ENCODE data around the gene PPP1R27.

DNA sequence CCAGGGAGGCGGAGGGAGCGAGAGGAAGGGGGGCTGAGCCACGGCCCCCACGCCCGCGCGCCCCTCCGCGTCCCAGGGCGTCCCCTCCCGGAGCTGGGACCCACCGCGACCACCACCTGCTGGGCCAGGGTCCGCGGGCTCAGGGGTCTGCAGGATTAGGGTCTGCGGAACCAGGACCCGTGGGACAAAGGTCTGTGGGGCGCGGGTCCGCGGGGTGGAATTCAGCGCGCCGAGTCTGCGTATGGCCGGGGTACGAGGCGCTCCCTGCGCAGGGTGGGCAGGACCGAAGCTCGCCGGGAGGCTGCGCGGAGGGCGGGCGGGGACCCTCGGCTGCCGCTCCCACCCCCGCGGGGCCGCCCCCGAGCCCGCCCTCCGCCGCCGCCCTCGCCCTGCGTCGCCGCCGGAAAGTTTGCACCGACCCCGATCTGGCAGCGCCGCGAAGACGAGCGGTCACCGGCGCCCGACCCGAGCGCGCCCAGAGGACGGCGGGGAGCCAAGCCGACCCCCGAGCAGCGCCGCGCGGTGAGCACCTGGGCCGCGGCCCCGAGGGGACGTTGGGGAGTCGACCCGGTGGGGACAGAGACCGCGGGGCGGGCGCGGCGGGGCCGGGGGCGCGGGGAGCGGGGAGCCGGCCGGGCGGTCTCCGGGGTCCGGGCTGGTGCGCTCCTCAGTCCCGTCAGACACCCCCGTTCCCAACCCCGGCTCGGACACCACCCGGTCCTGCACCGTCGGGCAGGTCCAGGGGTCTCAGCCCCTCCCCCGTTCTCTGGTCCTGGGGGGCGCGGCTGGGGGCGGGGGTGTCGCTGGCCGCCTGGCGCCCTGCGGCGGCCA, 30.9 kb downstream of the PPP1R27 start, which contains the start of gene GCGR:
- TF ChIP-seq CTCF (IDR thresholded peaks at IDR 0.05; ENCODE audit: low read length) (no peak), EZH2 (optimal IDR thresholded peaks at IDR 0.05; ENCODE audit: low read depth, low read length) (no peak)
